Erythroblast (primary cell): Measurements from ENCODE around the gene TOLLIP.
"Not testable (repeated sequence)": the region's sequence is repeated elsewhere in the genome, so short reads cannot be mapped to it uniquely, and the experiment has no call there.

ENCODE experiments used
- GATA1 ChIP-seq: IDR thresholded peaks from 2 replicates; pipeline ENCODE4 v1.6.1; 2011; ENCODE audit warnings: low read depth, mild to moderate bottlenecking, control low read depth, low read length, moderate library complexity
- POLR2A ChIP-seq: IDR thresholded peaks from 2 replicates; pipeline ENCODE4 v1.6.1; 2011; ENCODE audit warnings: mild to moderate bottlenecking, low read length

DNA sequence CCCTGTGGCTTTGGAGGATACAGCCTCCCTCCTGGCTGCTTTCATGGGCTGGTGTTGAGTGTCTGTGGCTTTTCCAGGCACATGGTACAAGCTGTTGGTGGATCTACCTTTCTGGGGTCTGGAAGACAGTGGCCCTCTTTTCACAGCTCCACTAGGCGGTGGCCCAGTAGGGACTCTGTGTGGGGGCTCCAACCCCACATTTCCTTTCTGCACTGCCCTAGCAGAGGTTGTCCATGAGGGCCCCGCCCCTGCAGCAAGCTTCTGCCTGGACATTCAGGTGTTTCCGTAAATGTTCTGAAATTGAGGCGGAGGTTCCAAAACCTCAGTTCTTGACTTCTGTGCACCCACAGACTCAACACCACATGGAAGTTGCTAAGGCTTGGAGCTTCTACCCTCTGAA, 44.0 kb downstream of the TOLLIP start:
- not testable (repeated sequence) for TF ChIP-seq POLR2A, GATA1
